DOHH2 (cell line): ENCODE measurements around the gene FRMD3.

Experiments
- H3F3A ChIP-seq: fragments of 200-600 bp; sonication (generic), shearing (Covaris generic); 2 replicates; pipeline ENCODE4 v1.6.0; 2016; ENCODE audit warnings: antibody characterized with exemption, mild to moderate bottlenecking; ENCODE audit not compliant: control insufficient read depth, insufficient read depth
- H3K27ac ChIP-seq: fragments of 200-600 bp; sonication (generic); 2 replicates; pipeline ENCODE4 v1.5.1; 2014; ENCODE audit warnings: low read depth, mild to moderate bottlenecking, low read length, moderate library complexity
- H3K27me3 ChIP-seq: fragments of 200-600 bp; sonication (generic); 2 replicates; pipeline ENCODE4 v1.6.1; 2014; ENCODE audit warnings: mild to moderate bottlenecking, low read length, mixed read lengths; ENCODE audit not compliant: control insufficient read depth
- H3K36me3 ChIP-seq: fragments of 200-600 bp; sonication (generic); 2 replicates; pipeline ENCODE4 v1.6.1; 2014; ENCODE audit warnings: mild to moderate bottlenecking, low read length, moderate library complexity, mixed read lengths; ENCODE audit not compliant: control insufficient read depth
- H3K4me1 ChIP-seq: fragments of 200-600 bp; sonication (generic); 2 replicates; pipeline ENCODE4 v1.6.1; 2014; ENCODE audit warnings: mild to moderate bottlenecking, low read length, mixed read lengths; ENCODE audit not compliant: control insufficient read depth
- H3K4me2 ChIP-seq: fragments of 200-600 bp; sonication (generic); 2 replicates; pipeline ENCODE4 v1.6.0; 2014; ENCODE audit warnings: mild to moderate bottlenecking, low read length, moderate library complexity
- H3K4me3 ChIP-seq: fragments of 200-600 bp; sonication (generic); 2 replicates; pipeline ENCODE4 v1.5.1; 2014; ENCODE audit warnings: mild to moderate bottlenecking, low read length, mixed read lengths
- H3K79me2 ChIP-seq: fragments of 200-600 bp; sonication (generic); 2 replicates; pipeline ENCODE4 v1.6.1; 2014; ENCODE audit warnings: mild to moderate bottlenecking, low read length, mixed read lengths; ENCODE audit not compliant: control insufficient read depth
- H3K9me2 ChIP-seq: fragments of 200-600 bp; sonication (generic); replicated peaks from 2 replicates; pipeline ENCODE4 v1.6.1; 2014; ENCODE audit warnings: mild to moderate bottlenecking, low read length, mixed read lengths; ENCODE audit not compliant: control insufficient read depth
- H3K9me3 ChIP-seq: fragments of 200-600 bp; sonication (generic); 2 replicates; pipeline ENCODE4 v1.6.1; 2014; ENCODE audit warnings: antibody characterized with exemption, low read length, mixed read lengths; ENCODE audit not compliant: control insufficient read depth, insufficient read depth
- H4K20me1 ChIP-seq: fragments of 200-600 bp; sonication (generic); 2 replicates; pipeline ENCODE4 v1.6.0; 2014; ENCODE audit warnings: low read depth, mild to moderate bottlenecking, antibody characterized with exemption, low read length, moderate library complexity; ENCODE audit not compliant: control insufficient read depth, insufficient read depth
- CTCF ChIP-seq: fragments of 200-600 bp; sonication (generic); IDR thresholded peaks from one replicate; pipeline ENCODE4 v1.5.1; 2014; ENCODE audit warnings: antibody characterized with exemption, mild to moderate bottlenecking, low read depth, low read length; ENCODE audit not compliant: poor library complexity, severe bottlenecking
- EZH2phosphoT487 ChIP-seq: fragments of 200-600 bp; sonication (generic); IDR thresholded peaks from 2 replicates; pipeline ENCODE4 v1.6.1; 2017; ENCODE audit warnings: borderline replicate concordance, mild to moderate bottlenecking, antibody characterized with exemption, low read length, moderate library complexity, mixed read lengths

The FRMD3 gene

GRCh38 chr9:83473488-83473971 lies 64.7 kb downstream of the FRMD3 start:
- Histone ChIP-seq H3K79me2 (no peaks in the 10 kb centered on the region), H3K27ac (no peak overlapping the region)

GRCh38 chr9:83472764-83473163 lies 65.4 kb downstream of the FRMD3 start:
- Histone ChIP-seq H3K9me3 (no peaks in the 10 kb centered on the region), H3K27me3 (0 out of 2 replicates have a peak, but pooled peaks cover 2% of the 10 kb centered on the region), H3K4me2 (no peak overlapping the region), H3K4me3 (no peak overlapping the region), H3K4me1 (no peaks in the 10 kb centered on the region), H3K79me2 (no peaks in the 10 kb centered on the region), H3K9me2 (no peaks in the 10 kb centered on the region), H3K27ac (no peak overlapping the region), H4K20me1 (no peaks in the 10 kb centered on the region), H3K36me3 (no peaks in the 10 kb centered on the region), H3F3A (no peaks in the 10 kb centered on the region)
- TF ChIP-seq EZH2phosphoT487 (no peak), CTCF (no peak)

More at GRCh38 chr9:83473488-83473971, 64.7 kb downstream of the FRMD3 start:
- Histone ChIP-seq H3K4me1 (no peaks in the 10 kb centered on the region), H3K9me2 (no peaks in the 10 kb centered on the region), H3K4me2 (no peak overlapping the region), H3K36me3 (no peaks in the 10 kb centered on the region), H3K27me3 (0 out of 2 replicates have a peak, but pooled peaks cover 2% of the 10 kb centered on the region), H3F3A (no peaks in the 10 kb centered on the region), H4K20me1 (no peaks in the 10 kb centered on the region), H3K4me3 (no peak overlapping the region), H3K9me3 (no peaks in the 10 kb centered on the region)
- TF ChIP-seq CTCF = no peak
- TF ChIP-seq EZH2phosphoT487 = no peak

GRCh38 chr9:83472221-83472665 lies 66.0 kb downstream of the FRMD3 start:
- Histone ChIP-seq H3K79me2 (no peaks in the 10 kb centered on the region), H3K4me2 (no peak overlapping the region), H3K9me3 (no peaks in the 10 kb centered on the region), H3K9me2 (no peaks in the 10 kb centered on the region), H3K27me3 (0 out of 2 replicates have a peak, but pooled peaks cover 2% of the 10 kb centered on the region), H4K20me1 (no peaks in the 10 kb centered on the region), H3K36me3 (no peaks in the 10 kb centered on the region), H3K27ac (no peak overlapping the region), H3K4me3 (no peak overlapping the region), H3F3A (no peaks in the 10 kb centered on the region), H3K4me1 (no peaks in the 10 kb centered on the region)
- TF ChIP-seq CTCF (no peak), EZH2phosphoT487 (no peak)
